Measurements from ENCODE around the gene NRAP. TPM values are rescaled to one million over a fixed set of nuclear protein-coding genes. Genes with fewer than 3 reads are reported as not detected.

Gene NRAP
- total RNA-seq, 4 donors from 2014 or later = 811 to 2,339 (median 1,413) TPM

- Histone ChIP-seq H3K4me1 (peaks cover 7 to 8% of the 10 kb centered on the region in 2 donors), H3K9me3 (peaks cover 0 to 17% (median 10%) of the 10 kb centered on the region in 3 donors), H3K4me3 (no peak overlapping the region), H3K27ac (no peak overlapping the region), H3K36me3 (peaks cover 5 to 26% of the 10 kb centered on the region in 2 donors), H3K27me3 (no peaks in the 10 kb centered on the region)
- intact Hi-C loops (cut with DNase I; ENCODE audit: low total_unique reads) (no loop called here), in situ Hi-C loops (cut with MboI; ENCODE audit: low sequenced_read_pairs in 4 of 4) (no loop called here)
- ATAC-seq = no peak
- TF ChIP-seq CTCF (IDR thresholded peaks at IDR 0.05 in 4 of 5, conservative IDR thresholded peaks at IDR 0.05 in 1 of 5) = no peak
- no peak for TF ChIP-seq POLR2A (IDR thresholded peaks at IDR 0.05)
- no peak for DNase-seq
Observed at GRCh38 chr10:113693348-113693747, 29.5 kb upstream of the NRAP start.

- H3K9me3 ChIP-seq = peaks cover 0 to 17% (median 10%) of the 10 kb centered on the region in 3 donors
Observed at GRCh38 chr10:113692271-113692670, 28.4 kb upstream of the NRAP start.

GRCh38 chr10:113691381-113691780 lies 27.5 kb upstream of the NRAP start:
- peaks cover 0 to 17% (median 13%) of the 10 kb centered on the region in 3 donors for H3K9me3 ChIP-seq

More at GRCh38 chr10:113692271-113692670, 28.4 kb upstream of the NRAP start:
- intact Hi-C loops (cut with DNase I; ENCODE audit: low total_unique reads) (no loop called here), in situ Hi-C loops (cut with MboI; ENCODE audit: low sequenced_read_pairs in 4 of 4) (no loop called here)
- H3K27ac ChIP-seq = no peak overlapping the region
- H3K4me1 ChIP-seq = peaks cover 7 to 8% of the 10 kb centered on the region in 2 donors
- TF ChIP-seq CTCF (IDR thresholded peaks at IDR 0.05 in 4 of 5, conservative IDR thresholded peaks at IDR 0.05 in 1 of 5) (no peak), POLR2A (IDR thresholded peaks at IDR 0.05) (no peak)
- ATAC-seq (no peak), DNase-seq (no peak)
- H3K36me3 ChIP-seq = peaks cover 5 to 18% of the 10 kb centered on the region in 2 donors
- no peaks in the 10 kb centered on the region for H3K27me3 ChIP-seq
- no peak overlapping the region for H3K4me3 ChIP-seq

GRCh38 chr10:113690749-113691148 lies 26.9 kb upstream of the NRAP start:
- ATAC-seq (no peak), DNase-seq (no peak)
- peaks cover 0 to 17% (median 13%) of the 10 kb centered on the region in 3 donors for H3K9me3 ChIP-seq
- intact Hi-C loops (cut with DNase I; ENCODE audit: low total_unique reads) (no loop called here), in situ Hi-C loops (cut with MboI; ENCODE audit: low sequenced_read_pairs in 4 of 4) (no loop called here)
- H3K36me3 ChIP-seq = peaks cover 5 to 18% of the 10 kb centered on the region in 2 donors
- TF ChIP-seq POLR2A (IDR thresholded peaks at IDR 0.05) (no peak), CTCF (IDR thresholded peaks at IDR 0.05 in 4 of 5, conservative IDR thresholded peaks at IDR 0.05 in 1 of 5) (no peak)
- no peak overlapping the region for H3K4me3 ChIP-seq
- peaks cover 7 to 8% of the 10 kb centered on the region in 2 donors for H3K4me1 ChIP-seq
- H3K27ac ChIP-seq = no peak overlapping the region
- no peaks in the 10 kb centered on the region for H3K27me3 ChIP-seq

More at GRCh38 chr10:113691381-113691780, 27.5 kb upstream of the NRAP start:
- in situ Hi-C loops (cut with MboI; ENCODE audit: low sequenced_read_pairs in 4 of 4) (no loop called here), intact Hi-C loops (cut with DNase I; ENCODE audit: low total_unique reads) (no loop called here)
- ATAC-seq = no peak
- peaks cover 5 to 18% of the 10 kb centered on the region in 2 donors for H3K36me3 ChIP-seq
- H3K4me3 ChIP-seq = no peak overlapping the region
- TF ChIP-seq CTCF (IDR thresholded peaks at IDR 0.05 in 4 of 5, conservative IDR thresholded peaks at IDR 0.05 in 1 of 5) (no peak), POLR2A (IDR thresholded peaks at IDR 0.05) (no peak)
- H3K27me3 ChIP-seq = no peaks in the 10 kb centered on the region
- no peak for DNase-seq
- no peak overlapping the region for H3K27ac ChIP-seq
- H3K4me1 ChIP-seq = peaks cover 7 to 8% of the 10 kb centered on the region in 2 donors

GRCh38 chr10:113689574-113689973 lies 25.7 kb upstream of the NRAP start:
- intact Hi-C loops (cut with DNase I; ENCODE audit: low total_unique reads) = loop anchor here (10.0 kb wide), 1 partner anchor 165 kb away; the partner anchor contains the start of genes DCLRE1A and NHLRC2
- DNase-seq (no peak), ATAC-seq (no peak)
- H3K27ac ChIP-seq = no peak overlapping the region
- in situ Hi-C loops (cut with MboI; ENCODE audit: low sequenced_read_pairs in 4 of 4) = no loop called here
- peaks cover 5 to 18% of the 10 kb centered on the region in 2 donors for H3K36me3 ChIP-seq
- H3K9me3 ChIP-seq = peaks cover 0 to 17% (median 13%) of the 10 kb centered on the region in 3 donors
- H3K4me1 ChIP-seq = peaks cover 7 to 8% of the 10 kb centered on the region in 2 donors
- TF ChIP-seq POLR2A (IDR thresholded peaks at IDR 0.05) (no peak), CTCF (IDR thresholded peaks at IDR 0.05 in 4 of 5, conservative IDR thresholded peaks at IDR 0.05 in 1 of 5) (no peak)
- no peaks in the 10 kb centered on the region for H3K27me3 ChIP-seq
- no peak overlapping the region for H3K4me3 ChIP-seq
